IPS-11a (cell line): ENCODE measurements around the gene TNFSF10.
"Not testable (repeated sequence)": the region's sequence is repeated elsewhere in the genome, so short reads cannot be mapped to it uniquely, and the experiment has no call there.

Source experiments
- H3K4me3 ChIP-seq: one replicate; pipeline ENCODE4 v1.5.1; 2013; ENCODE audit warnings: low read depth, low read length, control low read depth

TNFSF10 gene

GRCh38 chr3:172522871-172523818, at the start of gene TNFSF10:
TNFSF10 (minus strand) TSS chr3:172523430; CDS start chr3:172523384, 46 bp downstream.
- H3K4me3 ChIP-seq = no peak within 1 kb of the TSS

DNA sequence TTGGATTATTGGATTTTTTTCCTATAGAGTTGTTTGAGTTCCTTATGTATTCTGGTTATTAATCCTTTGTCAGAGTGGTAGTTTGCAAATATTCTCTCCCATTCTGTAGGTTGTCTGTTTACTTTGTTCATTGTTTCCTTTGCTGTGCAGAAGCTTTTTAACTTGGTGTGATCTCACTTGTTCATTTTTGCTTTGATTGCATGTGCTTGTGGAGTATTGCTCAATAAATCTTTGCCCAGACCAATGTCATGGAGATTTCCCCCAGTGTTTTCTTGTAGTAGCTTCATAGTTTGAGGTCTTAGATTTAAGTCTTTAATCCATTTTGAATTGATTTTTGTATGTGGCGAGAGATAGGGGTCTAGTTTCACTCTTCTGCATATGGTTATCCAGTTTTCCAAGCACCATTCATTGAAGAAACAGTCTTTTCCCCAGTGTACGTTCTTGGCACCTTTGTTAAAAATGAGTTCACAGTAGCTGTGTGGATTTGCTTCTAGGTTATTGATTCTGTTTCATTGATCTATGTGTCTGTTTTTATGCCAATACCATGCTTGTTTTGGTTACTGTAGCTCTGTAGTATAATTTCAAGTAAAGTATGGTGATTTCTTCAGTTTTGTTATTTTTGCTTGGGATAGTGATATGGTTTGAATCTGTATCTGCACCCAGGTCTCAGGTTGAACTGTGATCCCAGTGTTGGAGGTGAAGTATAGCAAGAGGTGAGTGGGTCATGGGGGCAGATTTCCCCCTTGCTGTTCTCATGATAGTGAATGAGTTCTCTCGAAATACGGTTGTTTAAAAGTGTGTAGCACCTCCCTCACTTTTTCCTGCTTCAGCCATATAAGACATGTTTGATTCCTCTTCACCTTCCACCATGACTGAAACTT, 46.1 kb upstream of the TNFSF10 start:
- no peak overlapping the region for H3K4me3 ChIP-seq

GRCh38 chr3:172568701-172569100, 45.5 kb upstream of the TNFSF10 start:
- H3K4me3 ChIP-seq = no peak overlapping the region

DNA sequence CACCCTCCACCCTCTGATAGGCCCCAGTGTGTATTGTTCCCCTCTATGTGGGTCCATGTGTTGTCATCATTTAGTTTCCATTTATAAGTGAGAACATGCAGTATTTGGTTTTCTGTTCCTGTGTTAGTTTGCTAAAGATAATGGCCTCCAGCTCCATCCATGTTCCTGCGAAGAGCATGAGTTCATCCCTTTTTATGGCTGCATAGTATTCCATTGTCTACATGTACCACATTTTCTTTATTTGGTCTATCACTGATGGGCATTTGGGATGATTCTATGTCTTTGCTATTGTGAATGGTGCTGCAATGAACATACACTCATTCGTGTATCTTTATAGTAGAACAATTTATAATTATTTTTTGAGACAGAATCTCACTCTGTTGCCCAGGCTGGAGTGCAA, 43.6 kb upstream of the TNFSF10 start:
- not testable (repeated sequence) for H3K4me3 ChIP-seq

GRCh38 chr3:172564499-172564898, 41.3 kb upstream of the TNFSF10 start:
- H3K4me3 ChIP-seq = no peak overlapping the region

DNA sequence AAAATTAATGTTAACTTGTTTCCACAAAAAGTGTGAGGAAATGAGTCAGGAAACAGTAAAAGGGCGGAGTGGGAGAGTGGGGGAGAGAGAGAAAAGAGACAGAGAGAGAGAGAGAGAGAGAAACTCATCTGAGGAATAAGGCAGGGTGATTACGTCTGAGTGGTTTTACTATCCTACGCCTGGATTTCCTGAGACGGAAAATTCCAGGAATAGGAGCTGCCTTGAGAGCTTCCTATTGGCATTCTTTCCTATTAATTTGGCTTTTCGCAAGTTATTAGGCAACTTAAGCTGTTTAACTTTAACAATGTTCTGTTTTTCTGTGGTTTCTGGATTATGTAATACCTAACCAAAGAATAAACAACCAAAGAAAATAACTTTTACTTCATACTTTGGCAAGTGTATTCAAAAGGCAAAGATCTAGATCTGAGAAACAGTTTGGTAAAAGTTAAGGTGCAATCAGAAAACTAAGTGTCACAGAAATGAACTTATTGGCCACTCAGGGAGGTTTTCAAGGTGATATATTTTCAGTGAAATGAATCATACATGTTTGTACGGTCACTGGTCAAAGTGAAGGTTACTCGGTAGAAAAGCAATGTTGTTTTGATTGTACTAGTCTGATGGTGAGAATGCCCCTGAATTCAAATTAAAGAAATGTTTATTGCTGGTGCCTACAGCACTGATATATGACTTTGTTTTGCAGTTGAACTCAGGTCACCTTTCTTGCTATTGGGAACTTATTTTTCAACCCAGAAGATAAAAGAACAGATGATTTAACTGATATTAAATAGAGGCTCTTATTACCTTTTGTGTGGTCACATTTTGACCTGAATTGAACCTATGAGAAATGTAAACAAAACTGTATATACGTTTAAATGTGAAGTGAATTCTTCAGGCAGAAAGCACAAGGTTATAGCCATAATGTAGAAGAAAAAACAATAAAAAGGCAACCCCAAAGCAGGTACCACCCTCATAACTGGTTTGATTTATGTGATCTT, 39.9 kb upstream of the TNFSF10 start:
- no peak overlapping the region for H3K4me3 ChIP-seq

DNA sequence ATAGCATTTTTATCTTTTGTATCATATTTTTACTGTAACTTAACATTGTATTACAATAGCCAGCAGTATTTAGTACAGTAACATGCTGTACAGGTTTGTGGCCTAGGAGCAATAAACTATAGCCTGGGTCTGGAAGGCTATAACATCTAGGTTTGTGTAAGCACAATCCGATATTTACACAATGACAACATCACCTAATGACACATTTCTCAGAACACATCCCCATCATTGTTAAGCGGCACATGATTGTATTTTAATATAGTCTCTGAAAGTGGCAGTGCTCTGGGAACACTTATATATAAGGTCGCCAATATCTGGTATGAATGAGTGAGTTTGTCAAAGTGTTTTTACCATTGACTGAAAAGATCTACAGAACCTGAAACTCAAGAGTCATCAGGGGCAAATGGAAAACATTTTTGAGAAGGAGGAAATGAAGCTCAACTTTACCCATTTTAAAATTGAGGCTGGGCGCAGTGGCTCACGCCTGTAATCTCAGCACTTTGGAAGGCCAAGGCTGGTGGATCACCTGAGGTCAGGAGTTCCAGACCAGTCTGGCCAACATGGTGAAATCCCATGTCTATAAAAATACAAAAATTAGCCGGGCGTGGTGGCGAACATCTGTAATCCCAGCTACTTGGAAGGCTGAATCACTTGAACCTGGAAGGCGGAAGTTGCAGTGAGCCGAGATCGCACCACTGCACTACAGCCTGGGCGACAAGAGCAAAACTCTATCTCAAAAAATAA, 38.8 kb upstream of the TNFSF10 start:
- no peak overlapping the region for H3K4me3 ChIP-seq

GRCh38 chr3:172560586-172560985, 37.4 kb upstream of the TNFSF10 start:
- no peak overlapping the region for H3K4me3 ChIP-seq

- H3K4me3 ChIP-seq = no peak overlapping the region
Observed at GRCh38 chr3:172560026-172560425, 36.8 kb upstream of the TNFSF10 start.

GRCh38 chr3:172559020-172559419, 35.8 kb upstream of the TNFSF10 start:
- H3K4me3 ChIP-seq = no peak overlapping the region

- H3K4me3 ChIP-seq = no peak overlapping the region
Observed at GRCh38 chr3:172557515-172558220, 34.4 kb upstream of the TNFSF10 start.

DNA sequence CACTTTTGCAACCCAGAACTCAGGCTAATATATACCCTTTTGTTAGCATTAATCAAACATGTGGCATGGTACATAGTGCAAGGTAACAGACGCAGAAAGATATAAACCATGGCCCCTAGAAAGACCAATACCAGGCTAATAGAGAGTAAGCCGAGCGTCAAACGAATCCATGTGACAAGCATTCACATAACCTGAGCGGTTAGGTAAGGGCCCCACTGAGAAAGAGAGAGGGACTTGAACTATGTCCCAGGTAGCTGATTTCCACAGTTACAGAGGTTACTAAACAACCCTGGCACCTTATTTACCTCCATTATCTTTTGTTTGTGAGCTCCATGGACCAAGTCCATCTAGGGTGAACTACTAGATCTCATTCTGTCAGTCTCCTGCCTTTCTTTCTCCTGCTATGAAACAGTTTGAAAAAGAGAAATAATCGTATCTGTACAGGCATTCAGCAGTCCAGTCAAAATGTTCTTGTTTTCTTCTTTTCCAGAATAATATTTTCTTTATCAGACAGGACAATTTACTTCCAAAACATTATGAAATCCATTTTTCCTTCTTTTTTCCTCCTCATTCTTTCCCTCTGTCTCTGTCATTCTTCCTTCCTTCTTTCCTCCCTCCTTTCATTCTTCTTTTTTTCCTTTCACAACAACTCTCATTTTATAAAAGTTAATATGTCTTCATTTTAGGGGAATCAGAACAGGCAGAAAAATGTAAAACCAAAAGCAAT, 30.5 kb upstream of the TNFSF10 start:
- no peak overlapping the region for H3K4me3 ChIP-seq

GRCh38 chr3:172552607-172553006, 29.4 kb upstream of the TNFSF10 start:
- no peak overlapping the region for H3K4me3 ChIP-seq

DNA sequence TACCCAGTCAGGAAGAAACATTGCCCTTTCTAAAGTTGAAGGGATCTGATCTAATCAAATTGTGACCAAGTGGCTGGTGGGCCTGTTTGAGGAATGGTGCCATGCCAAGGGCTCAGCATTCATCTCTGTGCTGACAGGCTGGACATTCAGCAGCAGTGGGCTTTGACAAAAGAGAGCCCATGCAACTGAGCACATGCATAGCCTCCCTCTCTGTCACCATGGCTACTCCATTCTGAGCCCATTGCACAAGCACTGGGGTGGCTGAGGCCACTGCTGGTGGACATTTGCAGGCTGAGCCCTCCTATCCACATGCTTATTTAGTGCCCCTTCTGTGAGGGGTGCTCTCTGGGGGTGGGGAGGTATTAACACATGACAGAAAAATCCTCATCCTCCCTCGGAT, 28.6 kb upstream of the TNFSF10 start:
- H3K4me3 ChIP-seq = no peak overlapping the region

GRCh38 chr3:172550347-172550943, 27.2 kb upstream of the TNFSF10 start:
- H3K4me3 ChIP-seq = no peak overlapping the region

DNA sequence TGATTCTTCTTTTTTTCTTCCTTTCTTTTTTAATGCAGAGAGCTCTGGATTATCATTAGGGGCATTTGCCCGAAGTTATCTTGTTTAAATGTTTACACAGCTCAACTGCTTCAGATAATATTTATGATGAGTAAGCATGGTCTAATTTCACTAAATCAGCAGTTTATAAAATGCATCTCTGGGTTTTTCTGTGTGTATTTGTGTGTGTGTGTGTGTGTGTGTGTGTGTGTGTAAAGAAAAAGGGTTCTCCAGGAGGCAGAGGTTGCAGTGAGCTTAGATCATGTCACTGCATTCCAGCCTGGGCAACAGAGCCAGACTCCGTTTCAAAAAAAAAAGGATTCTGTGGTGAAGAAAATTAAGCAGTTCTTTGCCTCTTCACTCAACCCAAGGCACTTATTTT, 25.9 kb upstream of the TNFSF10 start:
- no peak overlapping the region for H3K4me3 ChIP-seq

- H3K4me3 ChIP-seq = no peak overlapping the region
Observed at GRCh38 chr3:172546628-172547214, 23.5 kb upstream of the TNFSF10 start.

- H3K4me3 ChIP-seq = no peak overlapping the region
Observed at GRCh38 chr3:172546105-172546504, 22.9 kb upstream of the TNFSF10 start.
